ENCODE measurements around the gene TLE5. TPM values are rescaled to one million over a fixed set of nuclear protein-coding genes. Genes with fewer than 3 reads are reported as not detected.

TLE5 gene
- total and polyA plus RNA-seq, 2 donors (not counting 3 experiments of a cell fraction or from before 2014, with no cell fraction given): 393 to 574 TPM

GRCh38 chr19:3046698-3047495 lies 15.4 kb downstream of the TLE5 start:
- H3K27ac ChIP-seq (ENCODE audit: insufficient read depth, low read depth, low read length): no peak overlapping the region
- H3K4me1 ChIP-seq (ENCODE audit: control insufficient read depth, extremely low read depth, insufficient read depth, low read length): peaks cover 4% of the 10 kb centered on the region
- no peaks in the 10 kb centered on the region for H3K36me3 ChIP-seq (ENCODE audit: control insufficient read depth in 2 of 2, extremely low read depth in 1 of 2, insufficient read depth in 2 of 2, low read length in 2 of 2)
- no peak overlapping the region for H2AFZ ChIP-seq (ENCODE audit: low read depth, low read length)
- H4K20me1 ChIP-seq (replicated peaks; ENCODE audit: control insufficient read depth, extremely low read depth, insufficient read depth, low read length): no peaks in the 10 kb centered on the region
- POLR2A ChIA-PET: no interaction called here
- no peaks in the 10 kb centered on the region for H3K27me3 ChIP-seq (ENCODE audit: control insufficient read depth in 2 of 2, insufficient read depth in 2 of 2, low read length in 2 of 2)
- DNase-seq (ENCODE audit: low read depth, low spot score) (no peak), FAIRE-seq (no peak)
- H3K4me2 ChIP-seq (ENCODE audit: insufficient read depth, low read length): no peak overlapping the region
- no peaks in the 10 kb centered on the region for H3K9me3 ChIP-seq (replicated peaks; ENCODE audit: control insufficient read depth, insufficient read depth, low read length)
- peak overlapping the region in 1 of 3 experiments; percentile 29 for H3K4me3 ChIP-seq (replicated peaks in 1 of 3; ENCODE audit: insufficient read depth in 1 of 3, low read depth in 1 of 3, low read length in 3 of 3)
- no peaks in the 10 kb centered on the region for H3K9me1 ChIP-seq (replicated peaks; ENCODE audit: control insufficient read depth, extremely low read depth, insufficient read depth, low read length)
- TF ChIP-seq MAX (IDR thresholded peaks at IDR 0.05; ENCODE audit: insufficient read depth, insufficient read length): no peak
- no peak for TF ChIP-seq FOS (IDR thresholded peaks at IDR 0.05; ENCODE audit: borderline replicate concordance, insufficient read depth, low read length)
- TF ChIP-seq POLR2A (IDR thresholded peaks at IDR 0.05; ENCODE audit: low read depth, low read length): no peak
- no peak for TF ChIP-seq GATA2 (IDR thresholded peaks at IDR 0.05; ENCODE audit: insufficient read depth, insufficient read length, low read depth, low read length)
- no peak for TF ChIP-seq MYC (IDR thresholded peaks at IDR 0.05; ENCODE audit: low read depth, low read length)
- TF ChIP-seq, protein P1, sequence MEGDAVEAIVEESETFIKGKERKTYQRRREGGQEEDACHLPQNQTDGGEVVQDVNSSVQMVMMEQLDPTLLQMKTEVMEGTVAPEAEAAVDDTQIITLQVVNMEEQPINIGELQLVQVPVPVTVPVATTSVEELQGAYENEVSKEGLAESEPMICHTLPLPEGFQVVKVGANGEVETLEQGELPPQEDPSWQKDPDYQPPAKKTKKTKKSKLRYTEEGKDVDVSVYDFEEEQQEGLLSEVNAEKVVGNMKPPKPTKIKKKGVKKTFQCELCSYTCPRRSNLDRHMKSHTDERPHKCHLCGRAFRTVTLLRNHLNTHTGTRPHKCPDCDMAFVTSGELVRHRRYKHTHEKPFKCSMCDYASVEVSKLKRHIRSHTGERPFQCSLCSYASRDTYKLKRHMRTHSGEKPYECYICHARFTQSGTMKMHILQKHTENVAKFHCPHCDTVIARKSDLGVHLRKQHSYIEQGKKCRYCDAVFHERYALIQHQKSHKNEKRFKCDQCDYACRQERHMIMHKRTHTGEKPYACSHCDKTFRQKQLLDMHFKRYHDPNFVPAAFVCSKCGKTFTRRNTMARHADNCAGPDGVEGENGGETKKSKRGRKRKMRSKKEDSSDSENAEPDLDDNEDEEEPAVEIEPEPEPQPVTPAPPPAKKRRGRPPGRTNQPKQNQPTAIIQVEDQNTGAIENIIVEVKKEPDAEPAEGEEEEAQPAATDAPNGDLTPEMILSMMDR (IDR thresholded peaks at IDR 0.05; ENCODE audit: extremely low read depth in 1 of 2, insufficient read depth in 1 of 2, low read depth in 1 of 2, low read length in 2 of 2): no peak
- no peak for TF ChIP-seq EZH2 (IDR thresholded peaks at IDR 0.05; ENCODE audit: borderline replicate concordance, low read depth, low read length, severe bottlenecking)
- TF ChIP-seq POLR2AphosphoS5 (IDR thresholded peaks at IDR 0.05; ENCODE audit: insufficient read depth, low read depth, low read length): no peak
- no peak for TF ChIP-seq JUN (IDR thresholded peaks at IDR 0.05; ENCODE audit: borderline replicate concordance, insufficient read depth, insufficient read length, low read depth)
- BruUV-seq (replicated peaks): no TSS peak
- H3K9ac ChIP-seq (replicated peaks; ENCODE audit: extremely low read depth, insufficient read depth, low read length): no peak overlapping the region
- intact Hi-C loops (cut with micrococcal nuclease) (no loop called here), dilution Hi-C loops (cut with MboI; ENCODE audit: extremely low pct_ligation_motif_present, low sequenced_read_pairs) (no loop called here)
- no peaks in the 10 kb centered on the region for H3K79me2 ChIP-seq (ENCODE audit: control insufficient read depth, insufficient read depth, low read length)
- CTCF ChIA-PET: interaction anchor here (1.1 to 1.7 kb wide), 3 partner anchors 9 to 11 kb away, joined by 3 to 9 read pairs (median 3); no protein-coding TSS in a partner anchor

All from endothelial cell of umbilical vein (primary cell).